ENCODE data around the gene OR51L1. TPM values are rescaled to one million over a fixed set of nuclear protein-coding genes. Genes with fewer than 3 reads are reported as not detected.

OR51L1 gene
- total RNA-seq, 1 donor from 2014 or later, result not detected

- H3K27me3 Mint-ChIP-seq (ENCODE audit: unreplicated experiment), result no peaks in the 10 kb centered on the region
- no peak overlapping the region for H3K4me3 Mint-ChIP-seq (ENCODE audit: unreplicated experiment)
- DNase-seq (ENCODE audit: low spot score), result no peak
- no peak overlapping the region for H3K27ac Mint-ChIP-seq (ENCODE audit: unreplicated experiment)
- H3K4me1 Mint-ChIP-seq (ENCODE audit: unreplicated experiment), result peaks cover 4% of the 10 kb centered on the region
- no peak for TF ChIP-seq CTCF (IDR thresholded peaks at IDR 0.05; ENCODE audit: unreplicated experiment)
- no peaks in the 10 kb centered on the region for H3K36me3 Mint-ChIP-seq (ENCODE audit: low read depth, unreplicated experiment)
- H3K9me3 Mint-ChIP-seq (ENCODE audit: unreplicated experiment), result no peaks in the 10 kb centered on the region
Observed at GRCh38 chr11:5040876-5041275, 46.2 kb downstream of the OR51L1 start.

GRCh38 chr11:5042091-5042490, 47.4 kb downstream of the OR51L1 start:
- Mint-ChIP-seq H3K4me3 (ENCODE audit: unreplicated experiment) (no peak overlapping the region), H3K9me3 (ENCODE audit: unreplicated experiment) (no peaks in the 10 kb centered on the region), H3K36me3 (ENCODE audit: low read depth, unreplicated experiment) (no peaks in the 10 kb centered on the region), H3K4me1 (ENCODE audit: unreplicated experiment) (peaks cover 4% of the 10 kb centered on the region), H3K27me3 (ENCODE audit: unreplicated experiment) (no peaks in the 10 kb centered on the region), H3K27ac (ENCODE audit: unreplicated experiment) (no peak overlapping the region)
- DNase-seq (ENCODE audit: low spot score), result no peak
- TF ChIP-seq CTCF (IDR thresholded peaks at IDR 0.05; ENCODE audit: unreplicated experiment), result no peak

- TF ChIP-seq CTCF (IDR thresholded peaks at IDR 0.05; ENCODE audit: unreplicated experiment), result no peak
- H3K4me3 Mint-ChIP-seq (ENCODE audit: unreplicated experiment), result no peak overlapping the region
- no peak for DNase-seq (ENCODE audit: low spot score)
- no peak overlapping the region for H3K27ac Mint-ChIP-seq (ENCODE audit: unreplicated experiment)
- H3K4me1 Mint-ChIP-seq (ENCODE audit: unreplicated experiment), result no peaks in the 10 kb centered on the region
- H3K27me3 Mint-ChIP-seq (ENCODE audit: unreplicated experiment), result no peaks in the 10 kb centered on the region
- H3K36me3 Mint-ChIP-seq (ENCODE audit: low read depth, unreplicated experiment), result no peaks in the 10 kb centered on the region
- H3K9me3 Mint-ChIP-seq (ENCODE audit: unreplicated experiment), result no peaks in the 10 kb centered on the region
Observed at GRCh38 chr11:5043380-5043779, 48.7 kb downstream of the OR51L1 start.

GRCh38 chr11:5046226-5046625, 51.6 kb downstream of the OR51L1 start, which contains the start of gene OR52J3:
TSS of gene OR52J3 (plus strand) at chr11:5046526. CDS start at chr11:5046526, 0 bp downstream.
- Mint-ChIP-seq H3K4me3 (ENCODE audit: unreplicated experiment) (no peak within 1 kb of the TSS), H3K9me3 (ENCODE audit: unreplicated experiment) (no peaks in the 10 kb centered on the region), H3K27me3 (ENCODE audit: unreplicated experiment) (no peaks in the 10 kb centered on the region), H3K4me1 (ENCODE audit: unreplicated experiment) (no peaks in the 10 kb centered on the region), H3K27ac (ENCODE audit: unreplicated experiment) (no peak within 1 kb of the TSS), H3K36me3 (ENCODE audit: low read depth, unreplicated experiment) (no peaks in the 10 kb centered on the region)
- no peak for DNase-seq (ENCODE audit: low spot score)
- TF ChIP-seq CTCF (IDR thresholded peaks at IDR 0.05; ENCODE audit: unreplicated experiment), result no peak

GRCh38 chr11:5046754-5047330, 52.2 kb downstream of the OR51L1 start:
- no peak overlapping the region for H3K27ac Mint-ChIP-seq (ENCODE audit: unreplicated experiment)
- DNase-seq (ENCODE audit: low spot score), result no peak
- no peaks in the 10 kb centered on the region for H3K36me3 Mint-ChIP-seq (ENCODE audit: low read depth, unreplicated experiment)
- H3K4me3 Mint-ChIP-seq (ENCODE audit: unreplicated experiment), result no peak overlapping the region
- H3K9me3 Mint-ChIP-seq (ENCODE audit: unreplicated experiment), result no peaks in the 10 kb centered on the region
- no peak for TF ChIP-seq CTCF (IDR thresholded peaks at IDR 0.05; ENCODE audit: unreplicated experiment)
- no peaks in the 10 kb centered on the region for H3K27me3 Mint-ChIP-seq (ENCODE audit: unreplicated experiment)
- H3K4me1 Mint-ChIP-seq (ENCODE audit: unreplicated experiment), result no peaks in the 10 kb centered on the region

Other genes starting within 250 kb of the OR51L1 start
- not detected for gene OR51F1, start 224.9 kb upstream of the OR51L1 start, total RNA-seq (ENCODE audit: unreplicated experiment)
- not detected for gene OR52R1, start 190.5 kb upstream of the OR51L1 start, total RNA-seq (ENCODE audit: unreplicated experiment)
- not detected for gene OR51F2, start 173.5 kb upstream of the OR51L1 start, total RNA-seq (ENCODE audit: unreplicated experiment)
- not detected for gene OR51S1, start 145.6 kb upstream of the OR51L1 start, total RNA-seq (ENCODE audit: unreplicated experiment)
- gene OR51T1, start 113.0 kb upstream of the OR51L1 start, total RNA-seq (ENCODE audit: unreplicated experiment), result not detected
- gene OR51A7, start 91.1 kb upstream of the OR51L1 start, total RNA-seq (ENCODE audit: unreplicated experiment), result not detected
- not detected for gene OR51G2, start 75.5 kb upstream of the OR51L1 start, total RNA-seq (ENCODE audit: unreplicated experiment)
- not detected for gene OR51G1, start 70.5 kb upstream of the OR51L1 start, total RNA-seq (ENCODE audit: unreplicated experiment)
- not detected for gene OR51A4, start 47.2 kb upstream of the OR51L1 start, total RNA-seq (ENCODE audit: unreplicated experiment)
- not detected for gene OR51A2, start 39.1 kb upstream of the OR51L1 start, total RNA-seq (ENCODE audit: unreplicated experiment)
- gene OR52J3, start 51.7 kb downstream of the OR51L1 start, total RNA-seq (ENCODE audit: unreplicated experiment), result not detected
- gene OR52E2, start 64.8 kb downstream of the OR51L1 start, total RNA-seq (ENCODE audit: unreplicated experiment), result not detected
- gene OR52E1, start 74.7 kb downstream of the OR51L1 start, total RNA-seq (ENCODE audit: unreplicated experiment), result not detected
- not detected for gene OR52A5, start 143.5 kb downstream of the OR51L1 start, total RNA-seq (ENCODE audit: unreplicated experiment)
- gene OR52A1, start 159.9 kb downstream of the OR51L1 start, total RNA-seq (ENCODE audit: unreplicated experiment), result 0.03 TPM
- not detected for gene OR51V1, start 205.8 kb downstream of the OR51L1 start, total RNA-seq (ENCODE audit: unreplicated experiment)
- gene HBB, start 232.2 kb downstream of the OR51L1 start, total RNA-seq (ENCODE audit: unreplicated experiment), result not detected
- gene HBD, start 239.6 kb downstream of the OR51L1 start, total RNA-seq (ENCODE audit: unreplicated experiment), result not detected